GM10266 (cell line): ENCODE results near the gene CPA3.

ENCODE experiments used
- DNase-seq: peaks from one replicate; pipeline ENCODE4 v3.0.0; 2012; ENCODE audit errors: extremely low spot score
- CTCF ChIP-seq: IDR thresholded peaks from 2 replicates; pipeline ENCODE4 v1.5.1; 2012; ENCODE audit warnings: mild to moderate bottlenecking, low read depth; ENCODE audit not compliant: control insufficient read depth, insufficient read depth; ENCODE audit errors: missing control alignments

The CPA3 gene

DNA sequence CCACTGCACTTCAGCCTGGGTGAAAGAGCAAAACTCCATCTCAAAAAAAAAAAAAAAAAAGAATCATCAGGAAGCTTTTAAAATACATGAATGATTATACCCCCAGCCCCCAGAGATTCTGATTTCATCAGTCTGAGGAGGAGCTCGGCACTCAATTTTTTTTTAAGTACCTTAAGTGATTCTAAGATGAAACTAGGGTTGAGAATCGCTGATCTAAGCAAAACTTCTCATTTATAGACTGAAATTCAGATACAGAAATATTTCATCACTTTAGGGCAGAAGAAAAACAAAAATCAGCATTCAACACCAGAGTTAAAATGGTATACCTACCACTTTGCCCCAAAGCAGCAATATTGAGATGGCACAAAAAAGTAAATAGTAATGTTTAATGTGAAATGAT lies 24.7 kb downstream of the CPA3 start:
- TF ChIP-seq CTCF: no peak

GRCh38 chr3:148896062-148896461 lies 31.0 kb downstream of the CPA3 start:
- no peak for DNase-seq

More for the DNA sequence above, 24.7 kb downstream of the CPA3 start:
- DNase-seq: no peak

DNA sequence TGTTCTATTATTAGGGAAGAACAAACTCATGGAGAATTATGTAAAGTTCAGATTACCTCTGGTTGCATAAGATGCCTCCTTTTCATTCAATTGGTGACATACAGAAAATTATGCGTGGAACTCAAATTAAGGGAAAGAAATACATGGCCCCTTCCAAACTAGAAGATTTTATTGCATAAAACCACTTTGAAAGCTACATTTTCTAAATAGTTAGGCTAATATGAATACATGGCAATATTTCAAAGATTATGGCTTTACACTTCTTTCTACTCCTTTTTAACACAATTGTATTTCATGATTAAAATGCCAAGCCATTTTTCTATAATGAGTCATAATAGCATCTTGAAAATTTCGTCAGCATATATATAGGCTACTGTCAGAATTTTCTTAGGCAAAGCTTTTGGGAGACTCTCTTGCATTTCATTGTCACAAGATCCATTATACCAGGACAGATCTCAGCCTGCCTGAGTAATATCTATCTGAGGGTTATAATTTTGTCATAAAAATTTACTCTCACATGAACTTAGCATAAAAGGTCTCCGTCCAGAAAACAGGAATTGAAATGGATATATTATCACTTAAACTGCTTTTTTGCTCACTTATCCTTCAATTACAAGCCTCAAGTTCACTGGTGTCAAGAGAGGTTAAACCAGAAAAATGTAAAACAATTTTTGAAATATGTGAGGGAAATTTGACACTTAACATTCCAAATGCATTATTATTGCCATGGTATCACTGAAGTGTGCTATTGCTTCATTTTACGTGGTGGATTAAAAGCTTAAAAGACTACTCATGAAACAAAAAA lies 37.1 kb downstream of the CPA3 start:
- DNase-seq: no peak

More at GRCh38 chr3:148896062-148896461, 31.0 kb downstream of the CPA3 start:
- no peak for TF ChIP-seq CTCF

GRCh38 chr3:148903022-148903442 lies 37.9 kb downstream of the CPA3 start:
- TF ChIP-seq CTCF: no peak
- DNase-seq: no peak

More for the DNA sequence above, 37.1 kb downstream of the CPA3 start:
- no peak for TF ChIP-seq CTCF

DNA sequence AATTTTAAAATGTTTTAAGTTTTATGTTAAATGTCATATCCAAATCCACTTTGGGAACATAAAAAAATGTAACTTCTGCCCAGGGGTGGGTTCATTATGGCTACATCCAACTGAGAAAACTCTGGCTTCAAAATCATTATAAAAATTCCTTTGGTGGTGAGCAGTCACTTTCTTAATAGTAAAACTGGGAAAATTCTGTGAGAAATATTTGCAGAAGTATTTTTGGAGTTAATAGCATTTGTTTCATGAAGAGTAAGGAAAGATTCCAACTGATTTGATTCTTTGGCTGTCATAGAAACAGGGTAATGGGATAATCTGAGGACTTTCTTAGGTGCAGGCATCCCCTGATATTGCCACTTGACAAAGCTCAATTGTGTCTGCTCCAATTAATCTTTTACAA lies 38.8 kb downstream of the CPA3 start:
- no peak for TF ChIP-seq CTCF

GRCh38 chr3:148906667-148907066 lies 41.6 kb downstream of the CPA3 start:
- no peak for DNase-seq
- no peak for TF ChIP-seq CTCF

More for the DNA sequence above, 38.8 kb downstream of the CPA3 start:
- no peak for DNase-seq

GRCh38 chr3:148911173-148911572 lies 46.1 kb downstream of the CPA3 start:
- DNase-seq: no peak
- TF ChIP-seq CTCF: no peak
